ENCODE data around the gene COPZ1.
A peak's percentile ranks its signal among the peaks of the same experiment; 100 is the strongest.

COPZ1 gene

DNA sequence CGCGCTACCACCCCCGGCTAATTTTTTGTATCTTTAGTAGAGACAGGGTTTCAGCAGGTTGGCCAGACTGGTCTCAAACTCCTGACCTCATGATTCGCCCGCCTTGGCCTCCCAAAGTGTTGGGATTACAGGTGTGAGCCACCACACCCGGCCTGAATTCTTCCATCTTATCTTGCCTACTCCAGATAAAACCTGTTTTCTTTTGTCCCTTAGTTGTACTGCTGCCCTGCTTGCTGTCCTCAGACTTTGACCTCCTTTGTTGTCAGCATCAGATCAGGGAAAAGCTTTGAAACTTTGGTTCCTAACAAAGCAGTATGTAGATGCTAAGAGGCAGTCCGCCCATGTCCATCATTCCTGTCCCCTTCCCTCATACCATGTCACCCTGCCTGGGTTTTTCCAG, 15.9 kb downstream of the COPZ1 start:
- Mint-ChIP-seq H3K36me3 (ENCODE audit: low read depth) (peaks cover 48% of the 10 kb centered on the region), H3K4me3 (peak overlapping the region; percentile 52), H3K27ac (peak overlapping the region; percentile 97), H3K4me1 (peaks cover 85% of the 10 kb centered on the region), H3K27me3 (ENCODE audit: low read depth, poor library complexity) (no peaks in the 10 kb centered on the region), H3K9me3 (no peaks in the 10 kb centered on the region)
- DNase-seq: no peak
- TF ChIP-seq, protein P1, sequence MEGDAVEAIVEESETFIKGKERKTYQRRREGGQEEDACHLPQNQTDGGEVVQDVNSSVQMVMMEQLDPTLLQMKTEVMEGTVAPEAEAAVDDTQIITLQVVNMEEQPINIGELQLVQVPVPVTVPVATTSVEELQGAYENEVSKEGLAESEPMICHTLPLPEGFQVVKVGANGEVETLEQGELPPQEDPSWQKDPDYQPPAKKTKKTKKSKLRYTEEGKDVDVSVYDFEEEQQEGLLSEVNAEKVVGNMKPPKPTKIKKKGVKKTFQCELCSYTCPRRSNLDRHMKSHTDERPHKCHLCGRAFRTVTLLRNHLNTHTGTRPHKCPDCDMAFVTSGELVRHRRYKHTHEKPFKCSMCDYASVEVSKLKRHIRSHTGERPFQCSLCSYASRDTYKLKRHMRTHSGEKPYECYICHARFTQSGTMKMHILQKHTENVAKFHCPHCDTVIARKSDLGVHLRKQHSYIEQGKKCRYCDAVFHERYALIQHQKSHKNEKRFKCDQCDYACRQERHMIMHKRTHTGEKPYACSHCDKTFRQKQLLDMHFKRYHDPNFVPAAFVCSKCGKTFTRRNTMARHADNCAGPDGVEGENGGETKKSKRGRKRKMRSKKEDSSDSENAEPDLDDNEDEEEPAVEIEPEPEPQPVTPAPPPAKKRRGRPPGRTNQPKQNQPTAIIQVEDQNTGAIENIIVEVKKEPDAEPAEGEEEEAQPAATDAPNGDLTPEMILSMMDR (IDR thresholded peaks at IDR 0.05): no peak

DNA sequence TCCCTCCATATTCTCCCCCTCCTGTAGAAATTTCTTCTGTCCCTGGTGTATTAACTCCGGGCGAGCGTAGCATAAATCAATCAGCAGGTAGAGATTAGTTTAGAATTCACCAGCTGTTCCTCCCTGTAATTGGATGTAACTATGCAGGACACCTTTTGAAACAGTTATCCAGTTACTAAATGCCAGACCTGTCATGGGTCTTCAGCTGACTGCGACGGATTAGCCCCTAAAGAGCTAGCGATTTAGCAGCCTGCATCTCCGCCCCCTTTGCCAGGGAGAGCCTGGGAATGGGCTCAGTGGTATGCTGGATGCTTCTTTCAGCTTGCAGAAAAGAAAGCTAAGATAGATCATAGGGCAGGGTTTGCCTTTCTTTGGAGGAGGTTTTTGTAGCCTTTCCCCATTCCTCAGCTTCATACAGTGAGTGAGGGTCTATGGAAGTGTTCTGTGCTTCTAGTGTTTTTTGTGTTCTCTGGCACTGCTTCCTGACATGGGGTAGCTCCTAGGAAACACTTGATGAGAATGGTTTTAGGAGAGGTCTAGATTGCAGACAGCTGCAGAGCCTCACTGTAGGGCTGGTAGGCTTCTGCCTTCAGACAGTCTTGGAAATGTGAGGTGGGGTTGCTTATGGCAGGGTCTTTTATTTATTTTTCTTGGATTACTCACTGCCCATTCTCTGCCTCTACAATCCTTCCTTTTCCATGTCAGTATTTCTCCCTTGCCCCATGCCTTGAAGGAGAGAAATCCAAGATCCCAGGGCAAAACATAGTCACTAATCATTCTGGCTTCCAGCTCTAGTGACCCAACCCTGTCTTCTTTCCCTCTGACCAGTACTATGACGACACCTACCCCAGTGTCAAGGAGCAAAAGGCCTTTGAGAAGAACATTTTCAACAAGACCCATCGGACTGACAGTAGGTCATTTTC, 16.7 kb downstream of the COPZ1 start:
- Mint-ChIP-seq H3K9me3 (no peaks in the 10 kb centered on the region), H3K4me1 (peaks cover 79% of the 10 kb centered on the region), H3K36me3 (ENCODE audit: low read depth) (peaks cover 52% of the 10 kb centered on the region), H3K4me3 (peak overlapping the region; percentile 52), H3K27me3 (ENCODE audit: low read depth, poor library complexity) (no peaks in the 10 kb centered on the region), H3K27ac (peak overlapping the region; percentile 97)
- peak; percentile 30 for DNase-seq
- TF ChIP-seq, protein P1 (IDR thresholded peaks at IDR 0.05): no peak

- Mint-ChIP-seq H3K4me3 (no peak overlapping the region), H3K36me3 (ENCODE audit: low read depth) (peaks cover 48% of the 10 kb centered on the region), H3K9me3 (no peaks in the 10 kb centered on the region), H3K27ac (peak overlapping the region; percentile 99), H3K27me3 (ENCODE audit: low read depth, poor library complexity) (no peaks in the 10 kb centered on the region), H3K4me1 (peaks cover 26% of the 10 kb centered on the region)
- DNase-seq: no peak
- TF ChIP-seq, protein P1 (IDR thresholded peaks at IDR 0.05): no peak
These were observed 24.1 kb downstream of the COPZ1 start for GRCh38 chr12:54349036-54349435.

GRCh38 chr12:54349679-54350078, 24.7 kb downstream of the COPZ1 start:
- Mint-ChIP-seq H3K36me3 (ENCODE audit: low read depth) (peaks cover 46% of the 10 kb centered on the region), H3K4me3 (peak overlapping the region; percentile 38), H3K27ac (peak overlapping the region; percentile 99), H3K9me3 (no peaks in the 10 kb centered on the region), H3K27me3 (ENCODE audit: low read depth, poor library complexity) (peaks cover under 1% of the 10 kb centered on the region), H3K4me1 (peaks cover 26% of the 10 kb centered on the region)
- DNase-seq: no peak
- TF ChIP-seq, protein P1 (IDR thresholded peaks at IDR 0.05): no peak

DNA sequence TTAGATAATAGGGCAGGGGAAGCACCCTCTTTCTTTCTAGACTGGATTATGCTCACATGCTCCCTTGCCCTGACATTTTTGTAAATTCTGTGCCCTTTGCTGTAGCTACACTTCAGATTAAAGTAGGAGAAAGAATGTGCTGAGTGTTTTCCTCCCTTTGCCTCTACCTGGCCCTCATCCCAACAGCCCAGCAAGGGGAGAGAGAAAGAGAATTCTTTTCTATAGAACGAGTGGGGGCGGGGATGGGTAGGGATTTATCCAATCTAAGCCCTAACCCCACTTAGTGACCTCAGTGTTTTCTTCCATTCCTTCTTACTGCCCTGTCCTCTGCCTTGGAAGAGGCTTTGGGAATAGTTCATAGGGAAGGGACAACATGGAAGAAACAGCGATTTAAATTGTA, 25.8 kb downstream of the COPZ1 start:
- Mint-ChIP-seq H3K27ac (peak overlapping the region; percentile 99), H3K9me3 (no peaks in the 10 kb centered on the region), H3K36me3 (ENCODE audit: low read depth) (peaks cover 37% of the 10 kb centered on the region), H3K4me1 (peaks cover 18% of the 10 kb centered on the region), H3K27me3 (ENCODE audit: low read depth, poor library complexity) (peaks cover 3% of the 10 kb centered on the region), H3K4me3 (peak overlapping the region; percentile 60)
- TF ChIP-seq, protein P1 (IDR thresholded peaks at IDR 0.05): no peak
- no peak for DNase-seq

All from nephron progenitor cell (in vitro differentiated cells).